GM12865 (cell line): Measurements from ENCODE around the gene HIC1.

ENCODE experiments used
- DNase-seq: peaks from one replicate; pipeline ENCODE4 v3.0.0; 2010; ENCODE audit warnings: low read depth
- H3K4me3 ChIP-seq: 2 replicates; pipeline ENCODE4 v1.5.1; 2011; ENCODE audit warnings: mild to moderate bottlenecking, low read depth, low read length, control low read depth
- TF ChIP-seq, protein P1 (sequence below): IDR thresholded peaks from 2 replicates; pipeline ENCODE4 v1.5.1; 2011; ENCODE audit warnings: low read length, control low read depth, low read depth, inconsistent platforms; ENCODE audit not compliant: insufficient read depth; ENCODE audit errors: missing control alignments

Gene HIC1

DNA sequence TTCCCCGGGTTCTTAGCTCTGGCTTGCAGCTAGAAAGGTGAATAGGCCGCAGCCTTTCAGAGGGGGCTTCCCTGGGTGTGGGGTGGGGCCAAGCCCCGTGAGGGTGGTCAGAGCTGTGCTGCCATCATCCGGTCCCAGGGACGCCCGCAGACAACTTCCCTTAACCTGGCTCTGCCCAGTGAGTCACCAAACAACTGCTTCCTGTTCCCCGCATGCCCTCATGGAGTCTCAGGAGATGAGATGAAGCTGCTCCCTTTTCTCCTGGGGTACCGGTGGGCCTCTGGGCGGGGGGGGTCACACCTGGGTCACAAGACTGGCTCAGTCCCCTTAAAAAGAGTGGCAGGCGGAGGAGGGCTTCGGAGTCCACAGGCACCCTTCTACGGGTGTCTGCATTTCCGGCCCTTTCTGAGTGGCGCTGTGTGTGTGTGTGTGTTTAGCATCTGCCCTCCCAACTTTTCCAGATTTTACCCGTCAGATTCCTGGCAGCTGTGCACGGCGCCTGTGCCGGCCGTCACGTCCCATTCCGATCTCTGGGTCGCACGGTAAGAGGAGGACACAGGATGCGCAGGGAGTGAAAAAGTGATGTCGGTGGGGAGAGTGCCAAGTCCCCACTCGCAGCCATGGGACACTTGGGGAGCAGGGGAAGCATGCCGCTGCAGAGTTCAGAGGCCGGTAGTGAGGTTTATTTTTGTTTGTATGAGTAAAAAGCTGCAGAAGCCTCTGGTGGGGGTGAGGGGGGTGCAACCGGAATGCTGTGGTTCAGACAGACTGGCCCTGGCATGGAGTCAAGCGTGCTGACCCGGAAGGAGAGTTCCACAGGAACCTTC, 16.8 kb downstream of the HIC1 start:
- DNase-seq = no peak
- H3K4me3 ChIP-seq = no peak overlapping the region
- TF ChIP-seq, protein P1, sequence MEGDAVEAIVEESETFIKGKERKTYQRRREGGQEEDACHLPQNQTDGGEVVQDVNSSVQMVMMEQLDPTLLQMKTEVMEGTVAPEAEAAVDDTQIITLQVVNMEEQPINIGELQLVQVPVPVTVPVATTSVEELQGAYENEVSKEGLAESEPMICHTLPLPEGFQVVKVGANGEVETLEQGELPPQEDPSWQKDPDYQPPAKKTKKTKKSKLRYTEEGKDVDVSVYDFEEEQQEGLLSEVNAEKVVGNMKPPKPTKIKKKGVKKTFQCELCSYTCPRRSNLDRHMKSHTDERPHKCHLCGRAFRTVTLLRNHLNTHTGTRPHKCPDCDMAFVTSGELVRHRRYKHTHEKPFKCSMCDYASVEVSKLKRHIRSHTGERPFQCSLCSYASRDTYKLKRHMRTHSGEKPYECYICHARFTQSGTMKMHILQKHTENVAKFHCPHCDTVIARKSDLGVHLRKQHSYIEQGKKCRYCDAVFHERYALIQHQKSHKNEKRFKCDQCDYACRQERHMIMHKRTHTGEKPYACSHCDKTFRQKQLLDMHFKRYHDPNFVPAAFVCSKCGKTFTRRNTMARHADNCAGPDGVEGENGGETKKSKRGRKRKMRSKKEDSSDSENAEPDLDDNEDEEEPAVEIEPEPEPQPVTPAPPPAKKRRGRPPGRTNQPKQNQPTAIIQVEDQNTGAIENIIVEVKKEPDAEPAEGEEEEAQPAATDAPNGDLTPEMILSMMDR = no peak

DNA sequence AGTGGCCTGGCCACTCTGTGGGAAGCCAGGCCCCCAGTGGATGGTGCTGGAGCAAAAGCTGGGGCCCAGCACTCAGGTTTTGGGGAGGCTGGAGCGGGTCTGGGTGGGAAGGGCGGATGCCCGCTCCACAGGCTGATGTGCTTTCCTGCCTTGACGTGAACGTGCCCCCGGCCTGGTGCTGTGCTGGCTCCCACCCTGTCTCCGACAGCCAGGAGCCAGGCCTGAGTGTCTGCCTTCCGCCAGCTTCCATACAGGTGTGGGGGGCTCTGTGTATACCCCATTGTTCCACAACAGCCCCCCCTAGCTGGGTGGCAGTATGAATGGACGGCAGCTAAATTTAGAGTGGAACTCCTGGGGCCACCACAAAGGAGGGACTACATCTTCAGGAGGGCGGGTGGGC, 20.0 kb downstream of the HIC1 start:
- TF ChIP-seq, protein P1 = no peak
- no peak for DNase-seq
- H3K4me3 ChIP-seq = no peak overlapping the region

DNA sequence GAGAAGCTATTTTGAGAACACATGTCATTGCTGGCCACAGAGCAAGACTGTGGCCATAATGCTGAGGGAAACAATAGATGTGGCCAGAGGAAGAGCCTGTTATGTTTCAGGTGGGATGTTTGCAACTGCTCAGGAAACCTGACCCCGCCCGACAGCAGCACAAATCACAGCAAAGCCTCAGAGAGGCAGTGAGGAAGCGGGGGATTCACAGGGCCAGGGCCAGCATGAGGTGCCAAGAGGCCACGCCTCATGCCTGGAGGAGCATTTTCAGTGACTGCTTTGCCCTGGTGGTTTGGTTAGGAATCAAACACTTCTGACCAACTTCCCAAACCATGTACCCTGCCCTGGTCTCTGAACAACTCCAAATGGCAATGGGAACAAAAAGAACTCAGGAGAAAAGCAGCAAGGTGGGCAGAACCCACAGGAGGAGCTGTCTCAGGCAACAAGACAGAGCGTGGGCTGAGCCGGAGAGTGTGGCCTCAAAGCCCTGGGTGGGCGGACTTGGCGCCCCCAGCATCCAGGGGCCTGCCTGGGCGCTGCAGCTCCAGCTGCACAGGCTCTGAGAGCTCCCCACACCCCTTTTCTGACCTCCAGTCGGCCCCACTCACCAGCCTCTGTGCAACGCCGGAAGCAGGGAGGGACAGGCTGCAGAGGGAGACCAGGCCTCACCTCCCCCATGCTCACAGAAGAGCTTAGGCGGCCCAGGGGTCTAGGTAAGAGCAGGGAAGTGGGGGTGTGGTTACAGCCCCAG, 20.6 kb downstream of the HIC1 start:
- DNase-seq = no peak
- no peak overlapping the region for H3K4me3 ChIP-seq
- TF ChIP-seq, protein P1 = no peak

DNA sequence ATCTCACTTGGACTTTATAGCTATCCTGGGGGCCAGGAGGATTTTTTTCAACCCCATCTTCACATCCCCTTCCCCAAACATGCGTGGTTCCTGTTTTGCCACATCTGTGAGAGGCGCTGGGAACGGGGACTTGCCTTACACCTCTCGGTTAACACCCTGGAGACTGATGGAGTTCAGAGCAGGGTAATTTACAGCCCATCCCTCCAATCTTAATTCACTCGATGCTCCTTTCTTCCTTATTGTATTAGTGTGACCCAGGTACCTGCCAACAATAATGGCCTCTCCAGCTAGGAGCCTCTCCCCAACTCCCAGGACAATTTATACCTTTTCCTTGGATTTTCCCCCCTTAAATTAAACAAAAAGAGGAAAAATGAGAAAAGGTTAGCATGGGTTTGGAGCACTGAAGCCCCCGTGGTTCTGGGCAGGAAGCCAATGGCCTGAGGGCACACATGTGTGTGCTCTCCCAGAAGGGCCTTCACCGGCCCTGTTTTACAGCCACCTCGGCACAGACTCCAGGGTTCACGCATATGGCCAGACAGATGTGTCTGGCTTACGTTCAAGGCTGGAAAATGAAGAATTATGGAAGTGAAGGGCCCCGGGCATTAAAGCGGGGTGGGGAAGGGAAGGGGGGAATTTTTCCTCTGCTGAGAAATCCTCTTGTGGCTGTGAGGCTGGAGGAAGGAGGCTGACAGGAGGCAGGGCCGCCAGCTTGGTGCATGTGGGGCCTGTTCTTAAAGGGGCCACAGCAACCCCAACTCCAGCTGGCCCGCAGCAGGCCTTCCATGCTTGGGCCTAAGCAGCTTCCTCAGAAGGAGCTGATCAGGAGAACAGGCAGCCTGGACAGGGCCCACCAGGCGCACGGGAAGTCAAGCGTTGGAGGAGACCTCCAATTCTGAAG, 21.4 kb downstream of the HIC1 start:
- DNase-seq = no peak
- TF ChIP-seq, protein P1 = no peak
- no peak overlapping the region for H3K4me3 ChIP-seq

DNA sequence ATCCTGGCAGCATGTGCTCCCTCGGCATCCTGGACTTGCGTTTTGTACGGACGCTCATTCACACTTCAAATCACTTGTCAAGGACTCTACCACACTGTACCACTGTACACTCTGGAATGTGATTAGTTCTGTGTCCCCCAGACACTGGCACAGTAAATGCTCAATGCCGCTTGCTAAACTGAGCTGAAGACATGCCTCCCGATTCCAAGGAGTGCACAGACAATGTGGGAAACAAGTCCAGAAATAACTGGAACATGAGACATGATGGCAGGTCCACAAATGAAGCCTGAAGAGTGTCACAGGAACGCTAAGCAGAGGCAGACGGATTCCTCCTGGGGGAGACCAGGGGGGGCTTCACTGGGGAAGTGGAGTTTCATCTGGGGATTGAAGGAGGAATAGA, 22.1 kb downstream of the HIC1 start:
- TF ChIP-seq, protein P1 = no peak
- H3K4me3 ChIP-seq = no peak overlapping the region
- DNase-seq = no peak

DNA sequence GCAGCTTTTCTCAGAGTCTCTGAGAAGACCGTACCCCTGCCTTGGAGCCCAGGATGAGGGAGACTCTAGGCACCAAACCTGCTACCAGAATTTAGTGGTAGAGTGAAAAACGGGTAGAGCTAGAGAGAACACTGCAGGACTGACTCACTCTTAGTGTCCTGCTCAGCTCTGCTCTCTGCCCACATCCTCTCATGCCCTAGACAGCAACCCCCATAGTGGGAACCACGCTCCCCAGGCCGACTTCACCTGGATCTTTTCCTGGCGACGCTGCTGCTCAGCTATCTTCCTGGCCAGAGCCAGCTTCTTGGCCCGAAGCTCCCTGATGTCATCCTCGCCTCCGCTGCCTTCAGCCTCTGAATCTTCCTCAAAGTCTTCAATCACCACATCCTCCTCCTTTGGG, 26.7 kb downstream of the HIC1 start:
- TF ChIP-seq, protein P1 = no peak
- no peak for DNase-seq
- H3K4me3 ChIP-seq = no peak overlapping the region
